ENCODE data around the gene PNLIPRP3. TPM values are rescaled to one million over a fixed set of nuclear protein-coding genes. Genes with fewer than 3 reads are reported as not detected.
A peak's percentile ranks its signal among the peaks of the same experiment; 100 is the strongest.

Gene PNLIPRP3
- total and polyA plus RNA-seq, 9 of the 15 experiments (the other 6 are each of a cell fraction or from before 2014, with no cell fraction given) = not detected

GRCh38 chr10:116465546-116465945, 37.9 kb downstream of the PNLIPRP3 start (continued):
- TF ChIP-seq ZBTB40 (IDR thresholded peaks at IDR 0.05) (no peak), ZBTB40 (CRISPR knock-in tag; IDR thresholded peaks at IDR 0.05) (no peak), HDAC2 (IDR thresholded peaks at IDR 0.05) (no peak), ZNF778 (CRISPR knock-in tag; IDR thresholded peaks at IDR 0.05) (no peak), C11orf30 (IDR thresholded peaks at IDR 0.05; ENCODE audit: low read depth) (peak; percentile 44; the same call in 1 of the 2 replicates), MCM7 (IDR thresholded peaks at IDR 0.05) (no peak), L3MBTL2 (IDR thresholded peaks at IDR 0.05) (peak; percentile 40; the same call in 1 of the 2 replicates)

Measured in K562 (cell line).